Measurements from ENCODE around the gene ZMPSTE24. TPM values are rescaled to one million over a fixed set of nuclear protein-coding genes. Genes with fewer than 3 reads are reported as not detected.

ZMPSTE24 gene
- total RNA-seq, 3 donors from 2014 or later (not counting 1 experiment from before 2014, with no cell fraction given) = 15.3 to 19.5 (median 19.3) TPM

DNA sequence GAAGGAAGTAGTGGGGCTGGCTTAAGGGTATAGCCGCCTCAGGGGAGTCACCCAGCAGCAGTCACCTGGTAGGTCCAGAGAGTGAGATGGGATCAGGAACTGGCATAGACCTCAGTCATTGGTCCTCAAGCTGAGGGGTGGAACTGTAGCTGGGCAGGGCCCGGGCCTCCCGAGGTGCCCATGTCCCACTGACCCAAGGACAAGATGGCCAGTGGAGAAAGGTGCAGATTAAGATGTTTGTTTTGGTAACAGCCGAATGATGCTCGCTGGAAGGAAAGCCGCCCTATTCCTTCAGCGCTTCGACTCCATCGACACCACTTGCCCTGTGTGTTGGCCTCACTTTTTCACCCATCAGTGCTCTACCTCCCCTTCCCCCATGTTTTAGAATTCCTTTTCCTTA, 42.6 kb downstream of the ZMPSTE24 start:
- Mint-ChIP-seq H3K9me3 (no peaks in the 10 kb centered on the region), H3K4me1 (no peaks in the 10 kb centered on the region)
- no peaks in the 10 kb centered on the region for H3K4me1 ChIP-seq (ENCODE audit: control insufficient read depth, insufficient read depth, low read length)

DNA sequence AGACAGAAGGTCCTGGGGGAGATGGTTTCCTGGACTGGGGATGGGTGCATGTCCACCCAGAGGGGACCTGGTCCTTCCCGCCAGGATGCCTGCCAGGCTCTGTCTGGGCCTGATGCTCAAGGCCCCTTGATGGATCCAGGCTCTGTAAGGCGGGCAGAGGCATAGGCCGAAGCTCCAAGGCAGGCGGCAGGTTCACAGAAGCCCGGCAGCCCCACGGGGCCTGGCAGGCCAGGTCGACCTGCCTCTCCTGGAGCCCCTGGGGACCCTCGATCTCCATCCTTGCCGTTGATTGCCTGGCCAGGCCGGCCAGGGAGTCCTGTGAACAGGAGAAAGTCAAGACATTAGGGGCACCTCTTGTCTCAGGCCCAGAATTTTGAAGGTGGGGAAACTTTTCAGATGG, 43.0 kb downstream of the ZMPSTE24 start:
- Histone ChIP-seq H3K27me3 (ENCODE audit: control insufficient read depth, insufficient read depth, low read length) (no peaks in the 10 kb centered on the region), H3K36me3 (ENCODE audit: control insufficient read depth, insufficient read depth, low read length) (no peaks in the 10 kb centered on the region), H3K4me3 (ENCODE audit: low read length) (no peak overlapping the region), H3K9me3 (ENCODE audit: control insufficient read depth, insufficient read depth, low read length) (no peaks in the 10 kb centered on the region), H3K27ac (ENCODE audit: low read length) (no peak overlapping the region), H3K4me1 (ENCODE audit: control insufficient read depth, insufficient read depth, low read length) (no peaks in the 10 kb centered on the region)
- Mint-ChIP-seq H3K27ac (no peak overlapping the region), H3K4me3 (no peak overlapping the region), H3K27me3 (ENCODE audit: low read depth in 2 of 2) (no peaks in the 10 kb centered on the region), H3K9me3 (no peaks in the 10 kb centered on the region), H3K36me3 (no peaks in the 10 kb centered on the region), H3K4me1 (no peaks in the 10 kb centered on the region)
- 93% methylated on average over 10 of the region's 10 CpGs for WGBS (ENCODE audit: insufficient coverage)
- ATAC-seq = no peak
- TF ChIP-seq, protein P1, sequence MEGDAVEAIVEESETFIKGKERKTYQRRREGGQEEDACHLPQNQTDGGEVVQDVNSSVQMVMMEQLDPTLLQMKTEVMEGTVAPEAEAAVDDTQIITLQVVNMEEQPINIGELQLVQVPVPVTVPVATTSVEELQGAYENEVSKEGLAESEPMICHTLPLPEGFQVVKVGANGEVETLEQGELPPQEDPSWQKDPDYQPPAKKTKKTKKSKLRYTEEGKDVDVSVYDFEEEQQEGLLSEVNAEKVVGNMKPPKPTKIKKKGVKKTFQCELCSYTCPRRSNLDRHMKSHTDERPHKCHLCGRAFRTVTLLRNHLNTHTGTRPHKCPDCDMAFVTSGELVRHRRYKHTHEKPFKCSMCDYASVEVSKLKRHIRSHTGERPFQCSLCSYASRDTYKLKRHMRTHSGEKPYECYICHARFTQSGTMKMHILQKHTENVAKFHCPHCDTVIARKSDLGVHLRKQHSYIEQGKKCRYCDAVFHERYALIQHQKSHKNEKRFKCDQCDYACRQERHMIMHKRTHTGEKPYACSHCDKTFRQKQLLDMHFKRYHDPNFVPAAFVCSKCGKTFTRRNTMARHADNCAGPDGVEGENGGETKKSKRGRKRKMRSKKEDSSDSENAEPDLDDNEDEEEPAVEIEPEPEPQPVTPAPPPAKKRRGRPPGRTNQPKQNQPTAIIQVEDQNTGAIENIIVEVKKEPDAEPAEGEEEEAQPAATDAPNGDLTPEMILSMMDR (IDR thresholded peaks at IDR 0.05) = no peak
- no peak for DNase-seq
- intact Hi-C loops (cut with micrococcal nuclease) = no loop called here

More for the DNA sequence above, 42.6 kb downstream of the ZMPSTE24 start:
- H3K9me3 ChIP-seq (ENCODE audit: control insufficient read depth, insufficient read depth, low read length) = no peaks in the 10 kb centered on the region
- Mint-ChIP-seq H3K4me3 (no peak overlapping the region), H3K27ac (no peak overlapping the region), H3K27me3 (ENCODE audit: low read depth in 2 of 2) (no peaks in the 10 kb centered on the region), H3K36me3 (no peaks in the 10 kb centered on the region)
- no peak overlapping the region for H3K4me3 ChIP-seq (ENCODE audit: low read length)
- intact Hi-C loops (cut with micrococcal nuclease) = no loop called here
- ATAC-seq = no peak
- TF ChIP-seq, protein P1 (IDR thresholded peaks at IDR 0.05) = no peak
- 96% methylated on average over 9 of the region's 9 CpGs for WGBS (ENCODE audit: insufficient coverage)
- no peak overlapping the region for H3K27ac ChIP-seq (ENCODE audit: low read length)
- DNase-seq = no peak
- H3K36me3 ChIP-seq (ENCODE audit: control insufficient read depth, insufficient read depth, low read length) = no peaks in the 10 kb centered on the region
- no peaks in the 10 kb centered on the region for H3K27me3 ChIP-seq (ENCODE audit: control insufficient read depth, insufficient read depth, low read length)

DNA sequence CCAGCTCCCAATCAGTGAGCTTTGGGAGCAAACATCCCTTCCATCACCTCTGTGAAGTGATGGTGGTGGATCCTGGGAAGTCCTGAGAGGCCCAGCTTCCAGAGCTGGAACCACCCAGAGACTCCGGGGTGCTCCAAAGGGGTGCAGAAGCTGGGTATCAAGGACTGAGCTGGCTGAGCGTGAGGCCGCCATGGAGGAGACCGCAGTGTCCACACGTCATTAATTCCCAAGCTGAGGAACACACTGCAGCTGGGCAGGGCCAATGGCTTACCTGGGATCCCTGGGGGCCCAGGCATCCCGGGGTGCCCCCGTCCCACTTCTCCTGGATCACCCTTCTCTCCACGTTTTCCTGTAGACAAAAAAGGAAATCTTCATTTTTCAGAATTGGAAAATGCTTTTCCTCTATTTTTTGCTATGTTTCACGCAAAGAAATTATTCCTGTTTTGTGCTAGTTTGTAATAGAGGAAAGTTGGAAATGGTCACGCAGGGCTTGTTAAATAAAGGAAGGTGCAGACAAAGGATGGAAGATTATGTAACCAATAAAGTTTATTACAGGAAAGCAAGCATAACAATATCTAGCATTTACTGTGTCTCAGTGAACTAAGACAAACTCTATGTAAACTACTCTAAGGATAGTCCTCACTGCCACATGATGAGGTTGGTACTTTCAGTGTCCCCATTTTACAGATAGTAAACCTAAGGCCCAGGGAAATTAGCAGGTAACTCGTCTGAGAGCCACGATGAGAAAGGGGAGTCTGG, 43.7 kb downstream of the ZMPSTE24 start:
- 93% methylated on average over 12 of the region's 12 CpGs for WGBS (ENCODE audit: insufficient coverage)
- intact Hi-C loops (cut with micrococcal nuclease) = no loop called here
- TF ChIP-seq, protein P1 (IDR thresholded peaks at IDR 0.05) = no peak
- H3K9me3 Mint-ChIP-seq = no peaks in the 10 kb centered on the region
- Histone ChIP-seq H3K4me1 (ENCODE audit: control insufficient read depth, insufficient read depth, low read length) (no peaks in the 10 kb centered on the region), H3K27me3 (ENCODE audit: control insufficient read depth, insufficient read depth, low read length) (no peaks in the 10 kb centered on the region), H3K9me3 (ENCODE audit: control insufficient read depth, insufficient read depth, low read length) (no peaks in the 10 kb centered on the region), H3K36me3 (ENCODE audit: control insufficient read depth, insufficient read depth, low read length) (no peaks in the 10 kb centered on the region), H3K27ac (ENCODE audit: low read length) (no peak overlapping the region), H3K4me3 (ENCODE audit: low read length) (no peak overlapping the region)
- H3K36me3 Mint-ChIP-seq = no peaks in the 10 kb centered on the region
- H3K4me3 Mint-ChIP-seq = no peak overlapping the region
- DNase-seq (no peak), ATAC-seq (no peak)
- no peaks in the 10 kb centered on the region for H3K27me3 Mint-ChIP-seq (ENCODE audit: low read depth in 2 of 2)
- no peak overlapping the region for H3K27ac Mint-ChIP-seq
- no peaks in the 10 kb centered on the region for H3K4me1 Mint-ChIP-seq

DNA sequence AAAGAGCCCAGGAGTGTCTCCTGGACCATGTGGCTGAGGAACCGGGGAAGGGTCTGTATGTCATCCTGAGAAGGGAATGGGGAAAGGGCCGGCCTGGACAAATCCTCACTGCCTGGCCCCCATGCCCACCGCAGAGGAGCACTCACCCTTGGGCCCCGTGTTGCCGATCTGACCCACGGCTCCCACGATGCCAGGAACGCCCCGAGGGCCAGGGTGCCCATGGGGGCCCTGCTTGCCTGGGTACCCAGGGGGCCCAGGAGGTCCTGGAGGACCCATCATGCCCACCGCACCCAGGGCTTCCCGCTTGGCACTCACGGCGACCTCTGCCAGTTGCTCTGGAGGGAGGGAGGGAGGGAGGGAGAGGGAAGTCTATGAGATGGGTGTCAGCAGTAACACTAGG, 44.4 kb downstream of the ZMPSTE24 start:
- ATAC-seq (no peak), DNase-seq (no peak)
- Histone ChIP-seq H3K4me1 (ENCODE audit: control insufficient read depth, insufficient read depth, low read length) (no peaks in the 10 kb centered on the region), H3K27ac (ENCODE audit: low read length) (no peak overlapping the region), H3K27me3 (ENCODE audit: control insufficient read depth, insufficient read depth, low read length) (no peaks in the 10 kb centered on the region), H3K36me3 (ENCODE audit: control insufficient read depth, insufficient read depth, low read length) (no peaks in the 10 kb centered on the region), H3K4me3 (ENCODE audit: low read length) (no peak overlapping the region), H3K9me3 (ENCODE audit: control insufficient read depth, insufficient read depth, low read length) (no peaks in the 10 kb centered on the region)
- Mint-ChIP-seq H3K27me3 (ENCODE audit: low read depth in 2 of 2) (no peaks in the 10 kb centered on the region), H3K9me3 (no peaks in the 10 kb centered on the region), H3K4me1 (no peaks in the 10 kb centered on the region), H3K36me3 (no peaks in the 10 kb centered on the region), H3K27ac (no peak overlapping the region), H3K4me3 (no peak overlapping the region)
- intact Hi-C loops (cut with micrococcal nuclease) = no loop called here
- TF ChIP-seq, protein P1 (IDR thresholded peaks at IDR 0.05) = no peak
- WGBS (ENCODE audit: insufficient coverage) = 95% methylated on average over 13 of the region's 13 CpGs
